Right atrium auricular region (tissue), 2 donors: ENCODE measurements around the gene CSAG3. TPM values are rescaled to one million over a fixed set of nuclear protein-coding genes. Genes with fewer than 3 reads are reported as not detected.
"Not testable (repeated sequence)": the region's sequence is repeated elsewhere in the genome, so short reads cannot be mapped to it uniquely, and the experiment has no call there.

Experiments used
- DNase-seq: peaks from one replicate; pipeline ENCODE4 v3.0.0-alpha.2; 2019; ENCODE audit warnings: low spot score
- H3K27ac ChIP-seq, 2 donors: fragments of 200-600 bp; sonication (generic); 1 replicate in 1 of 2; 2 replicates in 1 of 2; pipeline ENCODE4 v1.5.1; 2016 to 2019
- H3K27me3 ChIP-seq, 2 donors: fragments of 200-600 bp; sonication (generic); one replicate each; pipeline versions ENCODE4 v1.5.1 to v1.6.0; 2017 to 2019
- H3K36me3 ChIP-seq: fragments of 200-600 bp; sonication (generic); one replicate; pipeline ENCODE4 v1.5.1; 2016
- H3K4me1 ChIP-seq, 2 donors: fragments of 200-600 bp; sonication (generic); one replicate each; pipeline versions ENCODE4 v1.5.1 to v1.6.0; 2017 to 2019
- H3K4me3 ChIP-seq, 2 donors: fragments of 200-600 bp; sonication (generic); 1 replicate in 1 of 2; 2 replicates in 1 of 2; pipeline ENCODE4 v1.5.1; 2017 to 2019; ENCODE audit warnings: mild to moderate bottlenecking in 1 of 2, moderate library complexity in 1 of 2
- H3K9me3 ChIP-seq, 2 donors: fragments of 200-600 bp; sonication (generic); one replicate each; pipeline ENCODE4 v1.5.1; 2019
- CTCF ChIP-seq, 2 donors: fragments of 200-600 bp; sonication (generic); IDR thresholded peaks; one replicate each; pipeline ENCODE4 v1.5.1; 2019; ENCODE audit warnings: antibody characterized with exemption in 2 of 2
- total RNA-seq, 2 donors: library from RNA; depleted of rRNA; stranded (reverse); fragments of >200 nt; gene quantifications; one replicate each; pipeline ENCODE4 v1.1.0, GENCODE V29; 2016

CSAG3 gene
- total RNA-seq, 2 donors from 2014 or later = not detected

DNA sequence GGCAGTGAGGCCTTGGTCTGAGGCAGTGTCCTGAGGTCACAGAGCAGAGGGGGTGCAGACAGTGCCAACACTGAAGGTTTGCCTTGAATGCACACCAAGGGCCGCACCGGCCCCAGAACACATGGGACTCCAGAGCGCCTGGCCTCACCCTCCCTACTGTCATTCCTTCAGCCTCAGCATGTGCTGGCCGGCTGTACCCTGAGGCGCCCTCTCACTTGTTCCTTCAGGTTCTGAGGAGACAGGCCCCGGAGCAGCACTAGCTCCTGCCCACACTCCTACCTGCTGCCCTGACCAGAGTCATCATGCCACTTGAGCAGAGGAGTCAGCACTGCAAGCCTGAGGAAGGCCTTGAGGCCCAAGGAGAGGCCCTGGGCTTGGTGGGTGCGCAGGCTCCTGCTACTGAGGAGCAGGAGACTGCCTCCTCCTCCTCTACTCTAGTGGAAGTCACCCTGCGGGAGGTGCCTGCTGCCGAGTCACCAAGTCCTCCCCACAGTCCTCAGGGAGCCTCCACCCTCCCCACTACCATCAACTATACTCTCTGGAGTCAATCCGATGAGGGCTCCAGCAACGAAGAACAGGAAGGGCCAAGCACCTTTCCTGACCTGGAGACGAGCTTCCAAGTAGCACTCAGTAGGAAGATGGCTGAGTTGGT, 23.0 kb upstream of the CSAG3 start:
- H3K36me3 ChIP-seq = no peaks in the 10 kb centered on the region
- H3K9me3 ChIP-seq = no peaks in the 10 kb centered on the region
- DNase-seq = peak; percentile 44
- no peaks in the 10 kb centered on the region for H3K27me3 ChIP-seq
- no peaks in the 10 kb centered on the region for H3K4me1 ChIP-seq
- H3K4me3 ChIP-seq = no peak overlapping the region
- no peak overlapping the region for H3K27ac ChIP-seq
- no peak for TF ChIP-seq CTCF (IDR thresholded peaks at IDR 0.05)

DNA sequence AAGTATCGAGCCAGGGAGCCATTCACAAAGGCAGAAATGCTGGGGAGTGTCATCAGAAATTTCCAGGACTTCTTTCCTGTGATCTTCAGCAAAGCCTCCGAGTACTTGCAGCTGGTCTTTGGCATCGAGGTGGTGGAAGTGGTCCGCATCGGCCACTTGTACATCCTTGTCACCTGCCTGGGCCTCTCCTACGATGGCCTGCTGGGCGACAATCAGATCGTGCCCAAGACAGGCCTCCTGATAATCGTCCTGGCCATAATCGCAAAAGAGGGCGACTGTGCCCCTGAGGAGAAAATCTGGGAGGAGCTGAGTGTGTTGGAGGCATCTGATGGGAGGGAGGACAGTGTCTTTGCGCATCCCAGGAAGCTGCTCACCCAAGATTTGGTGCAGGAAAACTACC, 22.5 kb upstream of the CSAG3 start:
- H3K27ac ChIP-seq, H3K27me3 ChIP-seq, H3K4me3 ChIP-seq, DNase-seq, H3K36me3 ChIP-seq, H3K4me1 ChIP-seq, H3K9me3 ChIP-seq: not testable (repeated sequence)

- Histone ChIP-seq H3K36me3 (no peaks in the 10 kb centered on the region), H3K4me1 (no peaks in the 10 kb centered on the region), H3K27me3 (no peaks in the 10 kb centered on the region), H3K4me3 (no peak overlapping the region), H3K9me3 (no peaks in the 10 kb centered on the region), H3K27ac (no peak overlapping the region)
- no peak for TF ChIP-seq CTCF (IDR thresholded peaks at IDR 0.05)
- DNase-seq = no peak
Observed at GRCh38 chrX:152738560-152738959, 20.5 kb upstream of the CSAG3 start.

GRCh38 chrX:152753686-152754650, 5.0 kb upstream of the CSAG3 start, which contains the start of gene MAGEA2:
Gene MAGEA2, minus strand, starts transcription at chrX:152753842. Its CDS starts 2,479 bp downstream, at chrX:152751363.
- H3K4me3 ChIP-seq, H3K36me3 ChIP-seq, H3K27me3 ChIP-seq, H3K4me1 ChIP-seq, DNase-seq, H3K27ac ChIP-seq, H3K9me3 ChIP-seq: not testable (repeated sequence)

- not testable (repeated sequence) for H3K27ac ChIP-seq, H3K27me3 ChIP-seq, H3K9me3 ChIP-seq, H3K4me3 ChIP-seq, H3K36me3 ChIP-seq, DNase-seq, H3K4me1 ChIP-seq
Observed at GRCh38 chrX:152754871-152755270, 4.1 kb upstream of the CSAG3 start.

DNA sequence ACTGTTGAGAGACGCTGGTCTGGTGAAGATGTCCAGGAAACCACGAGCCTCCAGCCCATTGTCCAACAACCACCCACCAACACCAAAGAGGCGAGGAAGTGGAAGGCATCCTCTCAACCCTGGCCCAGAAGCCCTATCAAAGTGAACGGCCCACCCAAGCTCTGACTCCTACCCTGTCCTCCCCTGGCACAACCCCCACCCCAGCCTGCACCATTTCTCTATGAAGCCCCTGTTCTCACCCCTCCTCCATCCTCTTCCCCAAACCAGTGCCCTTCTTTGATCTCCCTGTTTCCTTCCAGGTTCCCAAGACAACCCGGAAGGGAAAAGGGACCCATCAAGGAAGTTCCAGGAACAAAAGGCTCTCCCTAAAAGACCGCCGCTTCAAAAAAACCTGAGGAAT, 526 bp downstream of the CSAG3 start:
- H3K27ac ChIP-seq, H3K4me3 ChIP-seq, H3K4me1 ChIP-seq, H3K36me3 ChIP-seq, H3K9me3 ChIP-seq, H3K27me3 ChIP-seq: not testable (repeated sequence)
- peak; percentile 36 for DNase-seq

DNA sequence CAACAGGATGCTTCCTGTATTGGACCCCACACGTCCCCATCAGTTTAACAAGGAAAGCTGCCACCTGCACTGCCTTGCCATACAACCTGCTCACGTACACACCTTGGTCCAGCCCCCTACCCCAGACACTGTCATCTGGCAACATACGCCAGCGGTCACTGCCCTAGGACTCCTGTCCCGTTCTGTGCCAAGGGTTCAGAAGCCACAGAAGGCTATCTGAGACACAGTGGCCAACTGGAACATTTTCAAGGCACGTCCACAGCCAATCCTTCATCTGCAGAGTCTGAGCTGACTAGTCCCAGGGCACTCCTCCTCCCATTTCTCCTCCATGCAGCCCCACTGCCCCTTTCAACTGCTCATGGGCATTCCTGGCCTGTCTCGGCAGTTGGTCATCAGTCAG, 2.6 kb downstream of the CSAG3 start:
- H3K27me3 ChIP-seq, H3K4me1 ChIP-seq, H3K27ac ChIP-seq, H3K9me3 ChIP-seq, H3K4me3 ChIP-seq, H3K36me3 ChIP-seq, DNase-seq: not testable (repeated sequence)

DNA sequence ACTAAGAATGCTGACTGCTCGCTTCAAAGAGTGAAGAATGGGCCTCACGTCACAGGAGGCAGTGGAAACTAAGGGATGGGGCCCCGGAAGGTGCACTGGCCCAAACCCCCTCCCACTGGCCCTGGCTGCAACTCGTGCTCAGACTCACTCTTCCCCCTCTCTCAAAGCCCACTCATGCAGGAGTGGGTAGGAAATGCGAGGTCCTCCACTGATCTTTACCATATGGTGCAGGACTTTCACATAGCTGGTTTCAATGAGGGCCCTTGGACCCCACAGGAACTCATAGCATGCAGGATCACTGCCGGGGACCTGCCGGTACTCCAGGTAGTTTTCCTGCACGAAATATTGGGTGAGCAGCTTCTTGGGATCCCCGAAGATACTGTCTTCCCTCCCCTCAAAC, 7.5 kb downstream of the CSAG3 start:
- H3K36me3 ChIP-seq, DNase-seq, H3K9me3 ChIP-seq, H3K4me3 ChIP-seq, H3K27me3 ChIP-seq, H3K4me1 ChIP-seq, H3K27ac ChIP-seq: not testable (repeated sequence)

GRCh38 chrX:152769549-152770289, 10.7 kb downstream of the CSAG3 start, which contains the start of gene MAGEA6:
Gene MAGEA6, minus strand, starts transcription at chrX:152769689. Its CDS starts 2,039 bp downstream, at chrX:152767650.
- H3K4me3 ChIP-seq, H3K27me3 ChIP-seq, H3K27ac ChIP-seq, H3K9me3 ChIP-seq, DNase-seq, H3K4me1 ChIP-seq, H3K36me3 ChIP-seq: not testable (repeated sequence)

DNA sequence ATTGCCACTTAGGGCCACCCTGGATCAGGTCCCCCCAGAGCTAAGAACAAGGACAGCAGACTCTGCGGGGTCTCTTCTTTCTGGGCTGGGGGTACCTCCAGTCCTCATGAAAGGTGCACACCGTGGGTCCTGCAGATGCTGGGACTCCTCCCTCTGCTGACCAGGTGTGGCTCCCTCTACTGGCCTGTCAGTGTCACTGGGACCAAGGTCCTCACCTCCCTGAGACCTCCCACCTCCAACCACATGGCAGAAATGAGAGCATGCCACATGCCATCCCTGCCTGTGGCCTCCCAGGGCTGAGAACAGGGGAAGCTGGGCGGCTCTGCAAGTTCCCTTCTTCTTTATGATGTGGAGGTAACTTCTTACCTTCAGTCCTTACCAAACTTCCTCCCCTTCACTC, 28.0 kb downstream of the CSAG3 start:
- H3K27ac ChIP-seq, H3K4me3 ChIP-seq, H3K36me3 ChIP-seq, H3K27me3 ChIP-seq, H3K9me3 ChIP-seq, H3K4me1 ChIP-seq, DNase-seq: not testable (repeated sequence)
